Natural killer cell treated with Interleukin-12 subunit alpha and Interleukin-12 subunit beta and Interleukin-15 and Interleukin-18, amount 100 ng/mL, for 72 hours (primary cell): Measurements from ENCODE around the gene PRSS33. TPM values are rescaled to one million over a fixed set of nuclear protein-coding genes. Genes with fewer than 3 reads are reported as not detected.

Source experiments
- ATAC-seq, 2 donors: fragments of 150-1000 bp; cut with Tn5 transposase in 1 of 2; sonication (Bioruptor Pico), chemical (Tn5 transposase) in 1 of 2; 2 replicates each; pipeline ENCODE4 v1.10.0; 2021
- DNase-seq: peaks from one replicate; pipeline ENCODE4 v3.0.0; 2022; ENCODE audit warnings: low spot score
- H3K27ac Mint-ChIP-seq, 2 donors: 1 replicate in 1 of 2; 2 replicates in 1 of 2; pipeline ENCODE4 v1.8.0; 2022; ENCODE audit warnings: mixed read lengths in 2 of 2, mild to moderate bottlenecking in 1 of 2, moderate library complexity in 1 of 2
- H3K27me3 Mint-ChIP-seq, 2 donors: 1 replicate in 1 of 2; 2 replicates in 1 of 2; pipeline ENCODE4 v1.8.0; 2022; ENCODE audit warnings: mixed read lengths in 2 of 2
- H3K36me3 Mint-ChIP-seq: one replicate; pipeline ENCODE4 v1.8.0; 2022; ENCODE audit warnings: mixed read lengths
- H3K4me1 Mint-ChIP-seq, 2 donors: 1 replicate in 1 of 2; 2 replicates in 1 of 2; pipeline ENCODE4 v1.8.0; 2022; ENCODE audit warnings: low read depth in 2 of 2, mixed read lengths in 2 of 2, mild to moderate bottlenecking in 1 of 2
- H3K4me3 Mint-ChIP-seq: one replicate; pipeline ENCODE4 v1.8.0; 2022; ENCODE audit warnings: mixed read lengths
- H3K9me3 Mint-ChIP-seq: 2 replicates; pipeline ENCODE4 v1.8.0; 2022; ENCODE audit warnings: mixed read lengths
- total RNA-seq, 2 donors: library from RNA; stranded (reverse); gene quantifications; one replicate each; pipeline ENCODE4 v1.2.3, GENCODE V29; 2022

Gene PRSS33
- total RNA-seq, 2 donors from 2014 or later, result not detected

DNA sequence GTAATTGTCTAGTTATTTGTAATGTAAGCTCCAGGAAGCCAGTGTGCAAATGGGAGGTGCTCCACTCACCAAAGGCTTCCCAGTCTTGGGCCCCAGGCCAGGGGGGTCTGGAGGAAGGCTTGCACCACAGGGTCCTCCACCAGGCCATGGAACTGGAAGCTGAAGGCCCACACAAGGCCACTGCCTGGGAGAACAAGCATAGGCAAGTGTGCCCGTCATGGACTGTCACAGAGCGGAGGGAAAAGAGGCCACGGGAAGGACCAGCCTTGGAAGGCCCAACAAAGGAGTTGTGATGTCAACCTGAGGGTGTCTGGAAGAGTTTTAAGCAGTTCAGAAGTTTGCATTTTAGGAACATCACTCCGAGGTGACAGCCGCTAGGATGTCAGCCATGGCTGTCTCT lies 37.9 kb downstream of the PRSS33 start:
- no peak overlapping the region for H3K4me3 Mint-ChIP-seq

DNA sequence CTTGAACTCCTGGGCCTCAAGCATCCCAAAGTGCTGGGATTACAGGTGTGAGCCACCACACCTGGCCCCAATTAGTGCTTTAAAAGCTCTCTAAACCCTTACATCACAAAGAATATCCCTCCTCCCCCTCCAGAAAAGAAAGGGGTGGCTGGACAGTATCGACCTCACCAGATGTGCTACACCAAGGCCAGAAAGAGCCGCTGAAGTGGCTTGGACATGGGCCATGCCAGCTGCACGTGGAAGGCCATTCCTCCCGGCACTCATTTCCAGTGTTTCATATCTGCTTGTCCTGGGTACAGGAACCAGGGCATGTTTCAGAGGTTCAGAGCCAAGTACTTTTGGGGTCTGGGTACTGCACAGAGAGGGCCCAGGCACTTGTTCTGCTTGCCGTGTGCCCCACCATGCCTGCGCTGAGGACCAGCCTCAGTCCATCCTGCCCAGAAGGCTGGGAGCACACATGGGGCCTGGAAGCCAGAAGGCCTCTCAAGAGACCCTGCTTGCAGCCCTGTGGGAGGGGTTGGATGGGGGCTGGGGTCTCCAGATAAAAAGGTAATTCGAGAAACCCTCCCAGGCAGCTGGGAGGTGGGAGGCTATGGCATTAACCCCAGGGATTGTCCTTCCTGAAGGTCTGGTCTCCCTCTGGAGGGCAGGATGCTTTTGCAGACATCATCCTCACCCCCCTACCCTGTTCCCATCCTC lies 38.5 kb downstream of the PRSS33 start:
- Mint-ChIP-seq H3K4me1 (peaks cover 16 to 21% of the 10 kb centered on the region in 2 donors), H3K9me3 (no peaks in the 10 kb centered on the region), H3K36me3 (peaks cover 5% of the 10 kb centered on the region), H3K27me3 (no peaks in the 10 kb centered on the region), H3K4me3 (no peak overlapping the region), H3K27ac (no peak overlapping the region)
- DNase-seq, result peak; percentile 15
- ATAC-seq, result no peak

More for the DNA sequence above, 37.9 kb downstream of the PRSS33 start:
- no peaks in the 10 kb centered on the region for H3K27me3 Mint-ChIP-seq
- H3K27ac Mint-ChIP-seq, result no peak overlapping the region
- DNase-seq, result no peak
- peaks cover 22 to 27% of the 10 kb centered on the region in 2 donors for H3K4me1 Mint-ChIP-seq
- H3K36me3 Mint-ChIP-seq, result peaks cover 11% of the 10 kb centered on the region
- H3K9me3 Mint-ChIP-seq, result no peaks in the 10 kb centered on the region
- no peak for ATAC-seq

- ATAC-seq, result no peak
- DNase-seq, result peak; percentile 23
- no peak overlapping the region for H3K4me3 Mint-ChIP-seq
- no peaks in the 10 kb centered on the region for H3K36me3 Mint-ChIP-seq
- no peaks in the 10 kb centered on the region for H3K27me3 Mint-ChIP-seq
- H3K4me1 Mint-ChIP-seq, result peaks cover 3 to 7% of the 10 kb centered on the region in 2 donors
- no peaks in the 10 kb centered on the region for H3K9me3 Mint-ChIP-seq
- no peak overlapping the region for H3K27ac Mint-ChIP-seq
Measured at GRCh38 chr16:2745961-2746360, 41.4 kb downstream of the PRSS33 start.

DNA sequence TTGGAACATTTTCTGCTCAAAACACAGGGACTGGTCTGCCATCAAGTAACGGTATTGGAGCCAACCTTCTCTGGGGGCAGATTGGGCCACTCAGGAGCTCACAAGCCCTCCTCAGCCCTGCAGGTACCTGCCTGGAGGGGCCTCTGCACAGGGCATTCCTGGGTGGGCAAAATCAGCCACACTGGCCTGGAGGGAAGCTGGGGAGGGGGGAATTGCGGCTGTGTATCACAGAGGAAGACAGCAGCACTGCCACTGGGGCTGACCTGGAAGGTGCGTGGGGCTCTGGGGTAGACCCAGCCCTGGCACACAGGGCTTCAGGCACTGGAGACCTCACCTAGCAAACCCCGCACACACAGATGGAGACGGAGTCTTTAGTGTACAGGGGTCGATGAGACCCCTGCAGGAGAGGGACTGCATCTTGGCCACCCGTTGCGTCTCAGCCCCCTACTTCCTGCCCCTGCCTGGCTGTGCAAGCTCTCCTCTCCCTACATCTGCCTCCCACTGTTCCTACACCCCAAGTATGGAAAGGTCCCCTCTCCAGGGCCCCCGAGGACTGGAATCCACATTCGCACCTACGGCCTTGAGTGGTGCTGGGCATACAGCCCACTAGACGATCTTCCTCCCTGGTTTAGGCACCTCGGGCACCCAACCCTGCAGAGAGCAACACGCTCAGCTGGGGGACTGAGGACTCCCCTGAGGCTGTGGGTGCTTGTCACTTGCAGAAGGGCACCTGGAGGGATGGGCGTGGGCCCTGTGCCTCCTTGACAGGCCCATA lies 42.1 kb downstream of the PRSS33 start:
- H3K4me1 Mint-ChIP-seq, result peaks cover 0 to 2% of the 10 kb centered on the region in 2 donors
- ATAC-seq, result peak in 1 of 2 donors; percentile 15
- no peaks in the 10 kb centered on the region for H3K36me3 Mint-ChIP-seq
- DNase-seq, result peak; percentile 50
- H3K27ac Mint-ChIP-seq, result no peak overlapping the region
- no peak overlapping the region for H3K4me3 Mint-ChIP-seq
- no peaks in the 10 kb centered on the region for H3K27me3 Mint-ChIP-seq
- H3K9me3 Mint-ChIP-seq, result no peaks in the 10 kb centered on the region

DNA sequence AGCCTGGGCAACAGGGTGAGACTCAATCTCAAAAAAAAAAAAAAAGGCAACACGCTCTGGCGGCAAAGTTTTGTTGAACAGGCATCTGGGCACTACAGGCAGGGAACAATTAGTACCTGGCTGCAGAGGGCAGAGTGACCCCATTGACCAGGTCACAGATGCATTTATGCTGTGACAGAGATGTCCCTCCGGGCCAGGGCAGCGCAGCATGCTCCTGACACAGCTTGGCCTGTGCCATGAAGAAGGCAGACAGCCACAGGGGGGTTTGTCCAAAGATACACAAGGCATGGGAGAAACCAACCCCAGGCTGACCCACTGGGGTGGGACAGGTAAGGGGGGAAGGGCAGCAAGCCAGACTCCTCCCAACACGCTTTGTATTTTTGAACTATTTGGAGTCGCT lies 42.6 kb downstream of the PRSS33 start:
- DNase-seq, result peak; percentile 25
- no peaks in the 10 kb centered on the region for H3K4me1 Mint-ChIP-seq
- no peak overlapping the region for H3K27ac Mint-ChIP-seq
- no peaks in the 10 kb centered on the region for H3K27me3 Mint-ChIP-seq
- H3K9me3 Mint-ChIP-seq, result no peaks in the 10 kb centered on the region
- H3K36me3 Mint-ChIP-seq, result no peaks in the 10 kb centered on the region
- ATAC-seq, result no peak
- no peak overlapping the region for H3K4me3 Mint-ChIP-seq

- DNase-seq, result peak; percentile 40
- Mint-ChIP-seq H3K4me3 (no peak overlapping the region), H3K27ac (no peak overlapping the region), H3K9me3 (no peaks in the 10 kb centered on the region), H3K36me3 (no peaks in the 10 kb centered on the region), H3K27me3 (no peaks in the 10 kb centered on the region), H3K4me1 (no peaks in the 10 kb centered on the region)
- ATAC-seq, result no peak
Measured at GRCh38 chr16:2743007-2743810, 44.2 kb downstream of the PRSS33 start.

GRCh38 chr16:2742323-2743006 lies 44.9 kb downstream of the PRSS33 start:
- Mint-ChIP-seq H3K4me3 (no peak overlapping the region), H3K27me3 (no peaks in the 10 kb centered on the region), H3K4me1 (no peaks in the 10 kb centered on the region), H3K9me3 (no peaks in the 10 kb centered on the region), H3K27ac (no peak overlapping the region), H3K36me3 (no peaks in the 10 kb centered on the region)
- ATAC-seq, result no peak
- peak; percentile 53 for DNase-seq

DNA sequence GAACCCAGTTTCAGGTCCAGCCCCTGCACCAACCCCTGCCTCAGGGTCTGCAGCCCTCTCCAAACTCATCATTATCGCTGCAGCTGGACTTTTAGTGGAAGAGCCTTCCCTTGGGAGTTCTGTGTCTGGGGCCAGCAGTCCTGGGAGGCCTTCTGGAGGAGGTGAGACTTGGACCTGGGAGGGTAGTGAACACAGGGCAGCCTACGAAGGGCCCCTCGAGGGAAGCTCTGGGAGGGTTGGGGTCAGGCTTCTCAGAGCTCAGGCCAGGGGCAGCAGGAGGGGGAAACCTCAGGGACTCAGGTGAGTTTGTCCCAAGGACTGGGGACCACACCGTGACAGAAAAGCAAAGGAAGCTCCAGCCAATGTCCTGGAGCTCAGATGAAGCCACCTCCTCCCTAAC lies 46.2 kb downstream of the PRSS33 start:
- H3K36me3 Mint-ChIP-seq, result no peaks in the 10 kb centered on the region
- no peaks in the 10 kb centered on the region for H3K27me3 Mint-ChIP-seq
- H3K4me3 Mint-ChIP-seq, result no peak overlapping the region
- ATAC-seq (no peak), DNase-seq (peak; percentile 44)
- no peaks in the 10 kb centered on the region for H3K9me3 Mint-ChIP-seq
- H3K27ac Mint-ChIP-seq, result peak overlapping the region in 1 of 2 donors; percentile 65
- H3K4me1 Mint-ChIP-seq, result no peaks in the 10 kb centered on the region

DNA sequence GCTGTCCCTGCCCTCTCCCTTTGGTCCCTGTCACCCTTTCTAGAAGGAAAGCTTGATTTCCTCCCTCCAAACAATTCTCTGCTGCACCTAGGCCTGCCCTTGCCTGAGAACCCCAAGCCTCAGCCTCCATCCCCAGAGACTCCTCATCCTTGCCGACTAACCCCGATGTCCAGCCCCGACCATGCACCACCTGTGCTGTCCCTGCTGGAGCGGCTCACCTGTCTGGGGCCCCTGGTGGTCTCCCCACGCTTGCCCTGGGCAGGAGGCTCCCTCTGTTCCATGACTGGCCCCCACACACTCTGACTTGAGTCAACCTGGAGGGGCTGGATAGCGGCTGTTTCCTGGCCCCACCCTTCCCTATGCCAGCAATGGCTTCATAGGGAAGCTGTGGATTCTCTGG lies 46.9 kb downstream of the PRSS33 start:
- Mint-ChIP-seq H3K27me3 (no peaks in the 10 kb centered on the region), H3K4me1 (no peaks in the 10 kb centered on the region), H3K4me3 (no peak overlapping the region), H3K9me3 (no peaks in the 10 kb centered on the region), H3K27ac (peak overlapping the region in 1 of 2 donors; percentile 65), H3K36me3 (no peaks in the 10 kb centered on the region)
- ATAC-seq (no peak), DNase-seq (peak; percentile 2)

DNA sequence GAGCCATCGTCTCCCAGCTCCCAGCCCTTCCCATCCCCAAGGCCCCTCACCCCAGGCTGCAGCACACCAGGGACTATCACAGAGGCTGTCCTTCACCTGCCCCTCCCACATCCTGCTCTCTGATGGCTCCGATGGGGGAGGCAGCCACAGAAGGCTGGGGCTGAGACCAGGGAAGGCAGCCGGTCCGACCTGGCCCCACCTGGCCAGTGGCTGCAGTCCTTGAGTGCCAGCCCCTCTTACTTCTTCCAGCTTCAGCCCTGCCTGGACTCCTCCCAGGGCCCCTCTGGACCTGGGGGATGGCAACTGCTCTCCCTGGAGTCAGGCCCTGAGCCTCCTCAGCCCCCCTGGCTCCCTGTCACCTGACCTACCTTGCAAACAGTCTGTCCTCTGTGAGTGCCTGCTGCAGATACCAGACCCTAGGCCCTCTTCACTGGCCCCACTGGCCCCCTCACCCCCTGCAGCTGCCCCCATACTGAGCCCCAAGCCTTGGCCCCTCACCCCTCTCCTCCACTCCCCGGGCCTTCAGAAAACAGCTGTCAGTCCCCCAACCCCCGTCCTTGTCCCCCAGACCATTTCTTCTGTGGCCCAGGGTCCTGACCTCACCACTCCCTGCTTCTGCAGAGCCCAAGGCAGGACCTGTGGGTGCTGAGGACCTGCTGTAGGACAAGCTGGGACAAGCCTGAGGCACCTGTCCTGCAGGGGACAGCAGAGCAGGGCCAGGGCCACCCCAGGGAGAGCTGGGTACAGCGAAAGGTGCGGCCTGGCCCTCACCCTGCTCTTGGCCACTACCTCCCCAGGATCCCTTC lies 47.5 kb downstream of the PRSS33 start:
- Mint-ChIP-seq H3K27me3 (no peaks in the 10 kb centered on the region), H3K4me3 (no peak overlapping the region), H3K9me3 (no peaks in the 10 kb centered on the region), H3K4me1 (no peaks in the 10 kb centered on the region), H3K36me3 (no peaks in the 10 kb centered on the region), H3K27ac (no peak overlapping the region)
- DNase-seq (peak; percentile 53), ATAC-seq (no peak)

DNA sequence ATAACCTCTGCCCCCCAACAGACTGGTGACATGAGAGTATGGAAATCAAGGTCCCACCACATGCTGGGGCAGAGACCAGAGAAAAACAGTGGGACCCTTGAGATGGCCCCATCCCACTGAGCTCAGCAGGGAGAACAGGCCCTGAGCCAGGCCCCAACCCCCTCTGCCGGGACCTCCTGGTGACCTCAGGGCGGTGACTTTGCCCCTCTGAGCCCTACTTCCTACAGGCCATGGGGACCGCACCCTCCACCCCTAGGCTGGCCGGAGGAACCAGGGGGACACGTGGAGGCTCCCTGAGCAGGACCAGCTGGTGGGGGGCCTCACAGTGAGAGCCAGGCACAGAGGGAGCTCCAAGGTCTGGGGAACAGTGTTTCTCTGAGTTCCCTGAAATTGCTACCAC lies 48.7 kb downstream of the PRSS33 start:
- H3K4me1 Mint-ChIP-seq, result no peaks in the 10 kb centered on the region
- ATAC-seq, result no peak
- H3K9me3 Mint-ChIP-seq, result no peaks in the 10 kb centered on the region
- no peak for DNase-seq
- no peaks in the 10 kb centered on the region for H3K27me3 Mint-ChIP-seq
- no peak overlapping the region for H3K27ac Mint-ChIP-seq
- no peak overlapping the region for H3K4me3 Mint-ChIP-seq
- H3K36me3 Mint-ChIP-seq, result no peaks in the 10 kb centered on the region

DNA sequence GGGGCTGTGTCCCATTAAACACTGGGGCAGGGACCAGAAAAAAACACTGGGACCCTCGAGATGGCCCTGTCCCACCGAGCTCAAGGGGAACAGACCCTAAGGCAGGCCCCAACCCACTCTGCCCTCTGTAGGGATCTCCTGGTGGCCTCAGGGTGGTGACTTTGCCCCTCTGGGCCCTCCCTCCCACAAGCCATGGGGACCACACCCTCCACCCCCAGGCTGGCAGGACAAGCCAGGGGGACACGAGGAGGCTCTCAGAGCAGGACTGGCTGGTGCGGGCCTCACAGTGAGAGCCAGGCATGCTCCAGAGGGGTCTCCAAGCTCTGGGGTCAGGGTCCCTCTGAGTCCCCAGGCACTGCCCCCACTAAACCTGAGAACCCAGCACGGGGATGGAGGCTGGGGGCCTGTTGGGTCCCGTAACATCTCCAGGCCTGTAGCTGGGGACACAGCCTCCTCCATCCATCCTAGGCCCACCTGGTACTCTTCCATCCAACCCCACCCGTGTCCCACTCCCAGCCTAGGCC lies 49.4 kb downstream of the PRSS33 start:
- Mint-ChIP-seq H3K4me1 (no peaks in the 10 kb centered on the region), H3K36me3 (no peaks in the 10 kb centered on the region), H3K4me3 (no peak overlapping the region), H3K27me3 (no peaks in the 10 kb centered on the region), H3K27ac (no peak overlapping the region), H3K9me3 (no peaks in the 10 kb centered on the region)
- DNase-seq, result no peak
- ATAC-seq, result no peak

GRCh38 chr16:2737238-2737605 lies 50.1 kb downstream of the PRSS33 start:
- no peak for ATAC-seq
- H3K27me3 Mint-ChIP-seq, result no peaks in the 10 kb centered on the region
- no peaks in the 10 kb centered on the region for H3K4me1 Mint-ChIP-seq
- no peaks in the 10 kb centered on the region for H3K36me3 Mint-ChIP-seq
- no peak for DNase-seq
- no peak overlapping the region for H3K4me3 Mint-ChIP-seq
- no peak overlapping the region for H3K27ac Mint-ChIP-seq
- no peaks in the 10 kb centered on the region for H3K9me3 Mint-ChIP-seq
